ENCODE data around the gene WDFY4.

Gene WDFY4

GRCh38 chr10:48638158-48638557, 46.5 kb upstream of the WDFY4 start:
- H3K9me3 ChIP-seq (replicated peaks in 1 of 2; ENCODE audit: control insufficient read depth in 2 of 2, insufficient read depth in 1 of 2, low read depth in 1 of 2, low read length in 2 of 2): no peaks in the 10 kb centered on the region
- H3K9ac ChIP-seq (ENCODE audit: low read depth, low read length, poor library complexity): no peak overlapping the region
- H3K18ac ChIP-seq (ENCODE audit: low read length): no peak overlapping the region
- no peak overlapping the region for H3K4me2 ChIP-seq (ENCODE audit: insufficient read depth, low read length, poor library complexity, severe bottlenecking)
- no peak overlapping the region for H2BK5ac ChIP-seq (ENCODE audit: low read length)
- DNase-seq (ENCODE audit: low spot score): no peak
- no peak overlapping the region for H3K27ac ChIP-seq (replicated peaks; ENCODE audit: low read length)
- whole genome bisulfite sequencing, 2 donors (ENCODE audit: extremely low coverage in 2 of 2, insufficient read length in 2 of 2, insufficient replicate concordance in 1 of 2): no CpG with 5 or more reads among the region's 4 CpGs
- no peak overlapping the region for H4K91ac ChIP-seq (ENCODE audit: low read depth, low read length, poor library complexity)
- no peak overlapping the region for H2AFZ ChIP-seq (ENCODE audit: low read length)
- no peak overlapping the region for H2BK15ac ChIP-seq (ENCODE audit: low read length)
- H4K8ac ChIP-seq (ENCODE audit: low read depth, low read length): no peak overlapping the region
- H3K79me1 ChIP-seq (ENCODE audit: low read depth, low read length): no peaks in the 10 kb centered on the region
- H2AK5ac ChIP-seq (ENCODE audit: low read depth, low read length): no peak overlapping the region
- H3K4me3 ChIP-seq (ENCODE audit: low read length in 2 of 2): no peak overlapping the region
- H3K23ac ChIP-seq (ENCODE audit: low read depth, low read length, poor library complexity): no peak overlapping the region
- H3K14ac ChIP-seq (ENCODE audit: low read length): no peak overlapping the region
- no peaks in the 10 kb centered on the region for H3K36me3 ChIP-seq (replicated peaks in 1 of 2; ENCODE audit: control insufficient read depth in 2 of 2, insufficient read depth in 2 of 2, low read length in 2 of 2)
- H2BK120ac ChIP-seq (ENCODE audit: low read depth, low read length): no peak overlapping the region
- no peak overlapping the region for H3K4ac ChIP-seq (ENCODE audit: low read length)
- no peaks in the 10 kb centered on the region for H3K4me1 ChIP-seq (ENCODE audit: control insufficient read depth in 2 of 2, insufficient read depth in 1 of 2, low read depth in 1 of 2, low read length in 2 of 2)
- H3K27me3 ChIP-seq (ENCODE audit: control insufficient read depth in 3 of 3, insufficient read depth in 3 of 3, low read depth in 1 of 3, low read length in 3 of 3): no peaks in the 10 kb centered on the region
- no peak overlapping the region for H2BK12ac ChIP-seq (ENCODE audit: low read length)

- Histone ChIP-seq H2BK15ac (ENCODE audit: low read length) (no peak overlapping the region), H3K79me1 (ENCODE audit: low read depth, low read length) (no peaks in the 10 kb centered on the region), H3K14ac (ENCODE audit: low read length) (no peak overlapping the region), H3K18ac (ENCODE audit: low read length) (no peak overlapping the region), H3K27me3 (ENCODE audit: control insufficient read depth in 3 of 3, insufficient read depth in 3 of 3, low read depth in 1 of 3, low read length in 3 of 3) (no peaks in the 10 kb centered on the region), H3K4me2 (ENCODE audit: insufficient read depth, low read length, poor library complexity, severe bottlenecking) (no peak overlapping the region), H3K4ac (ENCODE audit: low read length) (no peak overlapping the region), H2AK5ac (ENCODE audit: low read depth, low read length) (no peak overlapping the region), H3K36me3 (replicated peaks in 1 of 2; ENCODE audit: control insufficient read depth in 2 of 2, insufficient read depth in 2 of 2, low read length in 2 of 2) (no peaks in the 10 kb centered on the region), H3K9me3 (replicated peaks in 1 of 2; ENCODE audit: control insufficient read depth in 2 of 2, insufficient read depth in 1 of 2, low read depth in 1 of 2, low read length in 2 of 2) (no peaks in the 10 kb centered on the region), H2BK5ac (ENCODE audit: low read length) (no peak overlapping the region), H2AFZ (ENCODE audit: low read length) (no peak overlapping the region), H2BK120ac (ENCODE audit: low read depth, low read length) (no peak overlapping the region), H3K23ac (ENCODE audit: low read depth, low read length, poor library complexity) (no peak overlapping the region), H2BK12ac (ENCODE audit: low read length) (no peak overlapping the region), H3K9ac (ENCODE audit: low read depth, low read length, poor library complexity) (no peak overlapping the region), H3K4me1 (ENCODE audit: control insufficient read depth in 2 of 2, insufficient read depth in 1 of 2, low read depth in 1 of 2, low read length in 2 of 2) (no peaks in the 10 kb centered on the region), H3K27ac (replicated peaks; ENCODE audit: low read length) (no peak overlapping the region), H3K4me3 (ENCODE audit: low read length in 2 of 2) (no peak overlapping the region), H4K91ac (ENCODE audit: low read depth, low read length, poor library complexity) (no peak overlapping the region), H4K8ac (ENCODE audit: low read depth, low read length) (no peak overlapping the region)
- WGBS, 2 donors (ENCODE audit: extremely low coverage in 2 of 2, insufficient read length in 2 of 2, insufficient replicate concordance in 1 of 2): no CpG with 5 or more reads among the region's 4 CpGs
- no peak for DNase-seq (ENCODE audit: low spot score)
These were observed 45.7 kb upstream of the WDFY4 start for GRCh38 chr10:48638739-48639527.

GRCh38 chr10:48639632-48640031, 45.0 kb upstream of the WDFY4 start:
- DNase-seq (ENCODE audit: low spot score): no peak
- Histone ChIP-seq H3K4me1 (ENCODE audit: control insufficient read depth in 2 of 2, insufficient read depth in 1 of 2, low read depth in 1 of 2, low read length in 2 of 2) (no peaks in the 10 kb centered on the region), H3K18ac (ENCODE audit: low read length) (no peak overlapping the region), H3K4ac (ENCODE audit: low read length) (no peak overlapping the region), H4K91ac (ENCODE audit: low read depth, low read length, poor library complexity) (no peak overlapping the region), H3K14ac (ENCODE audit: low read length) (no peak overlapping the region), H3K9ac (ENCODE audit: low read depth, low read length, poor library complexity) (no peak overlapping the region), H3K4me2 (ENCODE audit: insufficient read depth, low read length, poor library complexity, severe bottlenecking) (no peak overlapping the region), H2BK15ac (ENCODE audit: low read length) (no peak overlapping the region), H2AFZ (ENCODE audit: low read length) (no peak overlapping the region), H2AK5ac (ENCODE audit: low read depth, low read length) (no peak overlapping the region), H2BK120ac (ENCODE audit: low read depth, low read length) (no peak overlapping the region), H4K8ac (ENCODE audit: low read depth, low read length) (no peak overlapping the region), H3K36me3 (replicated peaks in 1 of 2; ENCODE audit: control insufficient read depth in 2 of 2, insufficient read depth in 2 of 2, low read length in 2 of 2) (no peaks in the 10 kb centered on the region), H3K27ac (replicated peaks; ENCODE audit: low read length) (no peak overlapping the region), H3K9me3 (replicated peaks in 1 of 2; ENCODE audit: control insufficient read depth in 2 of 2, insufficient read depth in 1 of 2, low read depth in 1 of 2, low read length in 2 of 2) (no peaks in the 10 kb centered on the region), H2BK5ac (ENCODE audit: low read length) (no peak overlapping the region), H2BK12ac (ENCODE audit: low read length) (no peak overlapping the region), H3K4me3 (ENCODE audit: low read length in 2 of 2) (no peak overlapping the region), H3K79me1 (ENCODE audit: low read depth, low read length) (no peaks in the 10 kb centered on the region), H3K27me3 (ENCODE audit: control insufficient read depth in 3 of 3, insufficient read depth in 3 of 3, low read depth in 1 of 3, low read length in 3 of 3) (no peaks in the 10 kb centered on the region), H3K23ac (ENCODE audit: low read depth, low read length, poor library complexity) (no peak overlapping the region)
- no CpG with 5 or more reads among the region's 1 CpG for WGBS, 2 donors (ENCODE audit: extremely low coverage in 2 of 2, insufficient read length in 2 of 2, insufficient replicate concordance in 1 of 2)

- Histone ChIP-seq H3K4ac (ENCODE audit: low read length) (no peak overlapping the region), H3K23ac (ENCODE audit: low read depth, low read length, poor library complexity) (no peak overlapping the region), H3K27ac (replicated peaks; ENCODE audit: low read length) (no peak overlapping the region), H3K18ac (ENCODE audit: low read length) (no peak overlapping the region), H3K4me2 (ENCODE audit: insufficient read depth, low read length, poor library complexity, severe bottlenecking) (no peak overlapping the region), H3K4me3 (ENCODE audit: low read length in 2 of 2) (no peak overlapping the region), H3K14ac (ENCODE audit: low read length) (no peak overlapping the region), H2BK120ac (ENCODE audit: low read depth, low read length) (no peak overlapping the region), H2BK5ac (ENCODE audit: low read length) (no peak overlapping the region), H3K4me1 (ENCODE audit: control insufficient read depth in 2 of 2, insufficient read depth in 1 of 2, low read depth in 1 of 2, low read length in 2 of 2) (no peaks in the 10 kb centered on the region), H3K79me1 (ENCODE audit: low read depth, low read length) (no peaks in the 10 kb centered on the region), H2AK5ac (ENCODE audit: low read depth, low read length) (no peak overlapping the region), H4K91ac (ENCODE audit: low read depth, low read length, poor library complexity) (no peak overlapping the region), H4K8ac (ENCODE audit: low read depth, low read length) (no peak overlapping the region), H3K9ac (ENCODE audit: low read depth, low read length, poor library complexity) (no peak overlapping the region), H3K9me3 (replicated peaks in 1 of 2; ENCODE audit: control insufficient read depth in 2 of 2, insufficient read depth in 1 of 2, low read depth in 1 of 2, low read length in 2 of 2) (no peaks in the 10 kb centered on the region), H3K36me3 (replicated peaks in 1 of 2; ENCODE audit: control insufficient read depth in 2 of 2, insufficient read depth in 2 of 2, low read length in 2 of 2) (no peaks in the 10 kb centered on the region), H2BK12ac (ENCODE audit: low read length) (no peak overlapping the region), H3K27me3 (ENCODE audit: control insufficient read depth in 3 of 3, insufficient read depth in 3 of 3, low read depth in 1 of 3, low read length in 3 of 3) (no peaks in the 10 kb centered on the region), H2BK15ac (ENCODE audit: low read length) (no peak overlapping the region), H2AFZ (ENCODE audit: low read length) (no peak overlapping the region)
- WGBS, 2 donors (ENCODE audit: extremely low coverage in 2 of 2, insufficient read length in 2 of 2, insufficient replicate concordance in 1 of 2): no CpG with 5 or more reads among the region's 1 CpG
- DNase-seq (ENCODE audit: low spot score): no peak
These were observed 44.3 kb upstream of the WDFY4 start for GRCh38 chr10:48640326-48640725.
